Measurements from ENCODE around the gene EXD3. TPM values are rescaled to one million over a fixed set of nuclear protein-coding genes. Genes with fewer than 3 reads are reported as not detected.

EXD3 gene
- total and polyA plus RNA-seq, 9 of the 15 experiments (the other 6 are each of a cell fraction or from before 2014, with no cell fraction given), result 0.29 to 12.5 (median 3.9) TPM

- no peak for ATAC-seq
- no peaks in the 10 kb centered on the region for H3K36me3 ChIP-seq (ENCODE audit: control insufficient read depth, insufficient read depth, low read length)
- no peak overlapping the region for H3K27ac ChIP-seq (ENCODE audit: extremely low read depth, low read depth, low read length)
- H3K9me1 ChIP-seq (ENCODE audit: control insufficient read depth, insufficient read depth, low read length), result no peaks in the 10 kb centered on the region
- H3K4me2 ChIP-seq (ENCODE audit: insufficient read depth, low read length), result no peak overlapping the region
- BruUV-seq (replicated peaks), result no TSS peak
- no peak overlapping the region for H3K4me3 ChIP-seq
- no peaks in the 10 kb centered on the region for H3K79me2 ChIP-seq (ENCODE audit: control insufficient read depth, insufficient read depth, low read length)
- no peaks in the 10 kb centered on the region for H4K20me1 ChIP-seq (replicated peaks; ENCODE audit: control insufficient read depth, insufficient read depth, low read length)
- H2AFZ ChIP-seq (ENCODE audit: low read depth, low read length), result no peak overlapping the region
- in situ Hi-C loops (cut with MboI), result no loop called here
- POLR2A ChIA-PET, result interaction anchor here (1.1 kb wide), 1 partner anchor 8 kb away, joined by 6 read pairs; no protein-coding TSS in a partner anchor
- DNase-seq (ENCODE audit: extremely low read depth in 1 of 4, low spot score in 3 of 4), result no peak
- H3K9me3 ChIP-seq (replicated peaks; ENCODE audit: control insufficient read depth, insufficient read depth, low read depth, low read length), result peaks cover 4% of the 10 kb centered on the region; the same call in 1 of the 2 replicates
- peaks cover 0 to 53% of the 10 kb centered on the region in 2 experiments; a peak in 2 of 5 replicates for H3K4me1 ChIP-seq (replicated peaks in 1 of 2; ENCODE audit: control insufficient read depth in 2 of 2, insufficient read depth in 2 of 2, low read length in 2 of 2)
- CTCF ChIA-PET (ENCODE audit: low intra/inter-chr PET ratio), result no interaction called here
- intact Hi-C loops (cut with micrococcal nuclease), result no loop called here
- no peak overlapping the region; a peak in 1 of 4 replicates for H3K9ac ChIP-seq (ENCODE audit: insufficient read depth in 1 of 2, low read depth in 2 of 2, low read length in 2 of 2)
- no peak for FAIRE-seq
- 67% methylated on average over 21 of the region's 25 CpGs for WGBS (ENCODE audit: insufficient coverage, low coverage, missing lambda C conversion rate)
- H3K27me3 ChIP-seq (ENCODE audit: control insufficient read depth in 2 of 2, insufficient read depth in 2 of 2, low read length in 2 of 2), result no peaks in the 10 kb centered on the region
- TF ChIP-seq, protein P1, sequence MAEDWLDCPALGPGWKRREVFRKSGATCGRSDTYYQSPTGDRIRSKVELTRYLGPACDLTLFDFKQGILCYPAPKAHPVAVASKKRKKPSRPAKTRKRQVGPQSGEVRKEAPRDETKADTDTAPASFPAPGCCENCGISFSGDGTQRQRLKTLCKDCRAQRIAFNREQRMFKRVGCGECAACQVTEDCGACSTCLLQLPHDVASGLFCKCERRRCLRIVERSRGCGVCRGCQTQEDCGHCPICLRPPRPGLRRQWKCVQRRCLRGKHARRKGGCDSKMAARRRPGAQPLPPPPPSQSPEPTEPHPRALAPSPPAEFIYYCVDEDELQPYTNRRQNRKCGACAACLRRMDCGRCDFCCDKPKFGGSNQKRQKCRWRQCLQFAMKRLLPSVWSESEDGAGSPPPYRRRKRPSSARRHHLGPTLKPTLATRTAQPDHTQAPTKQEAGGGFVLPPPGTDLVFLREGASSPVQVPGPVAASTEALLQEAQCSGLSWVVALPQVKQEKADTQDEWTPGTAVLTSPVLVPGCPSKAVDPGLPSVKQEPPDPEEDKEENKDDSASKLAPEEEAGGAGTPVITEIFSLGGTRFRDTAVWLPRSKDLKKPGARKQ (CRISPR knock-in tag; IDR thresholded peaks at IDR 0.05), result no peak
- TF ChIP-seq, protein P2, sequence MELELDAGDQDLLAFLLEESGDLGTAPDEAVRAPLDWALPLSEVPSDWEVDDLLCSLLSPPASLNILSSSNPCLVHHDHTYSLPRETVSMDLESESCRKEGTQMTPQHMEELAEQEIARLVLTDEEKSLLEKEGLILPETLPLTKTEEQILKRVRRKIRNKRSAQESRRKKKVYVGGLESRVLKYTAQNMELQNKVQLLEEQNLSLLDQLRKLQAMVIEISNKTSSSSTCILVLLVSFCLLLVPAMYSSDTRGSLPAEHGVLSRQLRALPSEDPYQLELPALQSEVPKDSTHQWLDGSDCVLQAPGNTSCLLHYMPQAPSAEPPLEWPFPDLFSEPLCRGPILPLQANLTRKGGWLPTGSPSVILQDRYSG (tag; conservative IDR thresholded peaks at IDR 0.05; ENCODE audit: low read depth), result no peak
- TF ChIP-seq ZNF146 (CRISPR knock-in tag; IDR thresholded peaks at IDR 0.05; ENCODE audit: unreplicated experiment), result no peak
- TF ChIP-seq HDAC3 (IDR thresholded peaks at IDR 0.05; ENCODE audit: borderline replicate concordance, partially characterized antibody), result no peak
- TF ChIP-seq SAFB2 (IDR thresholded peaks at IDR 0.05; ENCODE audit: borderline replicate concordance, low read depth, low read length, severe bottlenecking), result no peak
- TF ChIP-seq ZNF589 (CRISPR knock-in tag; IDR thresholded peaks at IDR 0.05; ENCODE audit: low read depth), result no peak
- TF ChIP-seq WHSC1 (IDR thresholded peaks at IDR 0.05; ENCODE audit: low read length), result no peak
- TF ChIP-seq FOXP1 (CRISPR knock-in tag; IDR thresholded peaks at IDR 0.05), result no peak
These were observed 50.9 kb downstream of the EXD3 start for GRCh38 chr9:137371946-137372651.
